Ovary (tissue), 3 donors: ENCODE measurements around the gene ZCWPW1.

ENCODE experiments used
- EP300 ChIP-seq: sonication (generic); formaldehyde crosslinking; IDR thresholded peaks from one replicate; pipeline ENCODE4 v1.6.1; 2017; ENCODE audit warnings: antibody characterized with exemption
- POLR2A ChIP-seq: fragments of 450-650 bp; IDR thresholded peaks from one replicate; pipeline ENCODE4 v1.6.1; 2017; ENCODE audit warnings: antibody characterized with exemption, mild to moderate bottlenecking, moderate library complexity
- TF ChIP-seq, protein P1 (sequence below), 3 donors: fragments of 450-650 bp in 2 of 3; fragments of 200-600 bp in 1 of 3; IDR thresholded peaks; one replicate each; pipeline versions ENCODE4 v1.5.1 to v1.8.0; 2016 to 2022; ENCODE audit warnings: antibody characterized with exemption in 3 of 3, mild to moderate bottlenecking in 1 of 3
- donor health status: DM: no; HTN: no; CAD: no.

DNA sequence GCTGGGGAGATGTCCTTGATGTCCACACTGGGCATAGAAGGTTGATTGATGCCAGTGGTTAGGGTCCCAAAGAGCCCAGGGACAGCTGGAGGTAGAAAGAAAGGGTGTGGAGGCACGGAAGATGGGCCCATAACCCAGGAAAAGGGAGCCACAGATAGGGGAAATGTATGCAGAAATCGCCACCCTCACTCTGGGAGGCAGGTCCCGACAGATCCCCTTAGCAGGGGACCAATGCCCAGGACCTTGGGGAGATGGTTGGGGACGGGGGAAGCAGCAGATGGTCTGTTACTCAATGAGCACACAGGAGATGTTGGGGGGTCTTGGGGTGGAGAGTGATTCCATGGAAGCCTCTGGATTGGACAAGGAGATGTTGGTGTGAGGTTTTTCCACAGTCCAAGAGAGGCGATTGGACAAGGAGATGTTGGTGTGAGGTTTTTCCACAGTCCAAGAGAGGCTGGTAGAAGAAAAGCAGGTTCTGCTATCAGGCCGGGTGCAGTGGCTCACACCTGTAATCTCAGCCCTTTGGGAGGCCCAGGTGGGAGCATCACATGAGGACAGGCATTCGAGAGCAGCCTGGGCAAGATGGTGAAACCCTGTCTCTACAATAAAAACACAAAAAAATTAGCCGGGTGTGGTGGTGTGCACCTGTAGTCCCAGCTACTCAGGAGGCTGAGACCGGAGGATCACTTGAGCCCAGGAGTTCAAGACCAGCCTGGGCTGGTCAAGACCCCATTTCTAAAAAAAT is 14.8 kb upstream of the ZCWPW1 start:
- TF ChIP-seq, protein P1, sequence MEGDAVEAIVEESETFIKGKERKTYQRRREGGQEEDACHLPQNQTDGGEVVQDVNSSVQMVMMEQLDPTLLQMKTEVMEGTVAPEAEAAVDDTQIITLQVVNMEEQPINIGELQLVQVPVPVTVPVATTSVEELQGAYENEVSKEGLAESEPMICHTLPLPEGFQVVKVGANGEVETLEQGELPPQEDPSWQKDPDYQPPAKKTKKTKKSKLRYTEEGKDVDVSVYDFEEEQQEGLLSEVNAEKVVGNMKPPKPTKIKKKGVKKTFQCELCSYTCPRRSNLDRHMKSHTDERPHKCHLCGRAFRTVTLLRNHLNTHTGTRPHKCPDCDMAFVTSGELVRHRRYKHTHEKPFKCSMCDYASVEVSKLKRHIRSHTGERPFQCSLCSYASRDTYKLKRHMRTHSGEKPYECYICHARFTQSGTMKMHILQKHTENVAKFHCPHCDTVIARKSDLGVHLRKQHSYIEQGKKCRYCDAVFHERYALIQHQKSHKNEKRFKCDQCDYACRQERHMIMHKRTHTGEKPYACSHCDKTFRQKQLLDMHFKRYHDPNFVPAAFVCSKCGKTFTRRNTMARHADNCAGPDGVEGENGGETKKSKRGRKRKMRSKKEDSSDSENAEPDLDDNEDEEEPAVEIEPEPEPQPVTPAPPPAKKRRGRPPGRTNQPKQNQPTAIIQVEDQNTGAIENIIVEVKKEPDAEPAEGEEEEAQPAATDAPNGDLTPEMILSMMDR (IDR thresholded peaks at IDR 0.05), result no peak
- no peak for TF ChIP-seq POLR2A
- no peak for TF ChIP-seq EP300
